ENCODE results near the gene PTPRE.

The PTPRE gene

DNA sequence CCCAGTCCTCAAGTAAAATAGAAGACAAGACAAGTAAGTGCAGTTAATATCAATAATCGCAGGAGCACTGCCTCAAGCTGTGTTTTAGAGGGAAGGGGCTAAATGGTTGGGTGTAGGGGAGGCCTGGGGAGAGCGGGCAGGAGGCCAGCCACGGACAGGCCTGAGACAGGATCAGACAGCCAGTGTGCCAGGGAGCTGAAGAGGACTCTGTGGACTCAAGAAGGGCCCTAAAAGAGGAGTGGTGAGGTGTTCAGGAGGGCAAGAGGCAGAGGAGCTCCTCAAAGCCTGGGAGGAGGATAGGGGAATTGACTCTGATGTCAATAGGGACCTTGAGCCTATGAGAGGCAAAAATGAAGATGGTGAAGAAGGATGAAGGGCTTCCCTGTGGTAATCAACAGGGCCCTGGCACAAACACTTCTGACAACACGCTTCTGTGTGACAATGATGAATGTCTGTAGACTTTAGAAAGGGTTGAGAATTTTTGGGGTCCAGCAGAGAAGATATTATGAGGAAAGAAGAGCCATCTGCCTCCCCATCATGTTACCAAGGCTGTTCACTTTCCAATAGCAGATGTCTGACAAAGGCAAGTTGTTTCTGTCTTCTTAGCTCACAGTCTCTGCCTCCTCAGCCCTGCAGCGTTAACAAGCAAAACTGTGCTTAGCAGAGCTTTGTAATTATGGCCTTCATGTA, 2.4 kb upstream of the PTPRE start:
- H3K27me3 ChIP-seq (ENCODE audit: insufficient read depth, low read length, poor library complexity, severe bottlenecking), result peaks cover 8% of the 10 kb centered on the region
- H3K9ac ChIP-seq (ENCODE audit: low read depth, low read length, poor library complexity, severe bottlenecking), result no peak overlapping the region
- H3K4me2 ChIP-seq (ENCODE audit: low read depth, low read length, poor library complexity, severe bottlenecking), result no peak overlapping the region
- no peaks in the 10 kb centered on the region for H4K20me1 ChIP-seq (ENCODE audit: insufficient read depth, low read length, poor library complexity, severe bottlenecking)
- H3K79me2 ChIP-seq (ENCODE audit: insufficient read depth, low read length), result no peaks in the 10 kb centered on the region
- no peak overlapping the region for H3K4me3 ChIP-seq (ENCODE audit: low read length, poor library complexity, severe bottlenecking)
- H3K4me1 ChIP-seq (ENCODE audit: insufficient read depth, low read length, poor library complexity, severe bottlenecking), result no peaks in the 10 kb centered on the region
- H3K9me3 ChIP-seq (ENCODE audit: insufficient read depth, low read depth, low read length), result no peaks in the 10 kb centered on the region
- H3K36me3 ChIP-seq (ENCODE audit: insufficient read depth, low read length), result no peaks in the 10 kb centered on the region
- H3K9me2 ChIP-seq (replicated peaks; ENCODE audit: low read depth, low read length), result no peaks in the 10 kb centered on the region
- H2AFZ ChIP-seq (ENCODE audit: low read length), result no peak overlapping the region
- TF ChIP-seq, protein P1, sequence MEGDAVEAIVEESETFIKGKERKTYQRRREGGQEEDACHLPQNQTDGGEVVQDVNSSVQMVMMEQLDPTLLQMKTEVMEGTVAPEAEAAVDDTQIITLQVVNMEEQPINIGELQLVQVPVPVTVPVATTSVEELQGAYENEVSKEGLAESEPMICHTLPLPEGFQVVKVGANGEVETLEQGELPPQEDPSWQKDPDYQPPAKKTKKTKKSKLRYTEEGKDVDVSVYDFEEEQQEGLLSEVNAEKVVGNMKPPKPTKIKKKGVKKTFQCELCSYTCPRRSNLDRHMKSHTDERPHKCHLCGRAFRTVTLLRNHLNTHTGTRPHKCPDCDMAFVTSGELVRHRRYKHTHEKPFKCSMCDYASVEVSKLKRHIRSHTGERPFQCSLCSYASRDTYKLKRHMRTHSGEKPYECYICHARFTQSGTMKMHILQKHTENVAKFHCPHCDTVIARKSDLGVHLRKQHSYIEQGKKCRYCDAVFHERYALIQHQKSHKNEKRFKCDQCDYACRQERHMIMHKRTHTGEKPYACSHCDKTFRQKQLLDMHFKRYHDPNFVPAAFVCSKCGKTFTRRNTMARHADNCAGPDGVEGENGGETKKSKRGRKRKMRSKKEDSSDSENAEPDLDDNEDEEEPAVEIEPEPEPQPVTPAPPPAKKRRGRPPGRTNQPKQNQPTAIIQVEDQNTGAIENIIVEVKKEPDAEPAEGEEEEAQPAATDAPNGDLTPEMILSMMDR (conservative IDR thresholded peaks at IDR 0.05; ENCODE audit: low read length), result no peak
- no peak for TF ChIP-seq EZH2phosphoT487 (IDR thresholded peaks at IDR 0.05; ENCODE audit: borderline replicate concordance)
- H3F3A ChIP-seq (ENCODE audit: low read depth), result no peaks in the 10 kb centered on the region

DNA sequence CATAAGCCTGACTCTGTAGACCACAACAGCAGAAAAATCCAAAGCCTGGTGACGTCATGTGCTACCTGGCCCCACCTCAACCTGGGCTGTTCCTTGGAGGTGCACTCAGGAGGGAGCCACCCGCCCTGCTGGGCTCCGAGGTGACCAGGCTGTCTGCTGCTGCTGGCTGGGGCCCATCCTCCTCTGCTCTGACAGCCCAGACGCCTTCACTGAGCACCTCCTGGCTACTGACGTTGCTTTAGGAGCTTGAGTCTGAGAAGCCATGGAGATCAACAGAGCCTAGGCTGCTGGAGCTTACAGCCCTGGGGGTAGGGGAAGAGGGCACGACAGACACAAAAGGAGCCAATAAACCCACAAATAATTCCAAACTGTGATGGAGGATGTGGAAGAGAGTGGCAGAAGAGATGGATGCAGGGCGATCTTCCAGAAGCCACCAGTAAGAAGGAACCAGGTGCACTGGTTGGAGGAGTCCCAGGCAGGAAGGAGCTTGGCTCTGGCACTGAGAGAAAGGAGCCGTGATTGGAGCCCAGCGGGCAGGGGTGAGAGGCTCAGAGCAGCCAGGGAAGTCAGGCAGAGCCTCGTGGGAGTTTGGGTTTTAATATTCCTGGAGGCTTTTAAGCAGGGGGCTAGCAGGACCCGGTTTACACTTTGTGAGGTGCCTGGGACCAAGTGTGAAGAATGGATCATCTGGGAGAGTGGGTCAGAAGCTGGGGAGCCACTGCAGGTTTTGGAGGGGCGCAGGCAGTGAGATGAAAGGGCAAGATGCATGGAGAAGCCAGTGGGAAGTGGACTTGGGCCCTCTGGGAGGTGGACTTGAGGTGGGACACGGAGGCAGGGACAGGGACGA, 1.7 kb upstream of the PTPRE start:
- H3K4me1 ChIP-seq (ENCODE audit: insufficient read depth, low read length, poor library complexity, severe bottlenecking), result no peaks in the 10 kb centered on the region
- no peaks in the 10 kb centered on the region for H3K9me3 ChIP-seq (ENCODE audit: insufficient read depth, low read depth, low read length)
- no peak overlapping the region for H3K4me2 ChIP-seq (ENCODE audit: low read depth, low read length, poor library complexity, severe bottlenecking)
- H3K36me3 ChIP-seq (ENCODE audit: insufficient read depth, low read length), result no peaks in the 10 kb centered on the region
- H3K79me2 ChIP-seq (ENCODE audit: insufficient read depth, low read length), result no peaks in the 10 kb centered on the region
- H3K27me3 ChIP-seq (ENCODE audit: insufficient read depth, low read length, poor library complexity, severe bottlenecking), result peaks cover 8% of the 10 kb centered on the region
- H3K9ac ChIP-seq (ENCODE audit: low read depth, low read length, poor library complexity, severe bottlenecking), result no peak overlapping the region
- no peaks in the 10 kb centered on the region for H3K9me2 ChIP-seq (replicated peaks; ENCODE audit: low read depth, low read length)
- H4K20me1 ChIP-seq (ENCODE audit: insufficient read depth, low read length, poor library complexity, severe bottlenecking), result no peaks in the 10 kb centered on the region
- H3F3A ChIP-seq (ENCODE audit: low read depth), result no peaks in the 10 kb centered on the region
- no peak for TF ChIP-seq EZH2phosphoT487 (IDR thresholded peaks at IDR 0.05; ENCODE audit: borderline replicate concordance)
- TF ChIP-seq, protein P1 (conservative IDR thresholded peaks at IDR 0.05; ENCODE audit: low read length), result no peak
- H3K4me3 ChIP-seq (ENCODE audit: low read length, poor library complexity, severe bottlenecking), result no peak overlapping the region
- H2AFZ ChIP-seq (ENCODE audit: low read length), result no peak overlapping the region

DNA sequence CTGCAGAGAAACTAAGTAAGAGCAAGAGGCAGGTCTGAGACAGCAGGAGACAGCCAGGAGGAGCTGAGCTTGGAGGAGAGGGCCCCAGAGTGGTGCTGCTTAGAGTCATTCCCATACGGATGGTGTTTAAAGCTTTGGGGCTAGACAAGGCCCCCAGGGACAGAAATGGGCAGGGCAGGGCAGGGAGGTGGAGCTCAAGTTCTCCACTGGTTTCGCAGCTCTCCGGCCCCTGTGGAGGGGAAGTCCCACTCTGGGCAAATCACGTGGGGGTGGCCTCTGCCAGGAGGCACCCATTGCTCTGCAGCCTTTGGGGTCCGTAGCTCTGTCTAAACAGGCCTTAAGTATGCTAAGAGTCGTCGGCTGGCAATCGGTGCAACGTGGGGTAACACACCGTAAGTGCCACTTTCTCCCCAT, 1.0 kb upstream of the PTPRE start:
- no peak for TF ChIP-seq EZH2phosphoT487 (IDR thresholded peaks at IDR 0.05; ENCODE audit: borderline replicate concordance)
- TF ChIP-seq, protein P1 (conservative IDR thresholded peaks at IDR 0.05; ENCODE audit: low read length), result no peak
- Histone ChIP-seq H3K36me3 (ENCODE audit: insufficient read depth, low read length) (no peaks in the 10 kb centered on the region), H3K4me2 (ENCODE audit: low read depth, low read length, poor library complexity, severe bottlenecking) (no peak overlapping the region), H2AFZ (ENCODE audit: low read length) (no peak overlapping the region), H3K9me3 (ENCODE audit: insufficient read depth, low read depth, low read length) (no peaks in the 10 kb centered on the region), H3K4me1 (ENCODE audit: insufficient read depth, low read length, poor library complexity, severe bottlenecking) (no peaks in the 10 kb centered on the region), H4K20me1 (ENCODE audit: insufficient read depth, low read length, poor library complexity, severe bottlenecking) (no peaks in the 10 kb centered on the region), H3F3A (ENCODE audit: low read depth) (no peaks in the 10 kb centered on the region), H3K27me3 (ENCODE audit: insufficient read depth, low read length, poor library complexity, severe bottlenecking) (peaks cover 8% of the 10 kb centered on the region), H3K4me3 (ENCODE audit: low read length, poor library complexity, severe bottlenecking) (no peak overlapping the region), H3K9ac (ENCODE audit: low read depth, low read length, poor library complexity, severe bottlenecking) (no peak overlapping the region), H3K79me2 (ENCODE audit: insufficient read depth, low read length) (no peaks in the 10 kb centered on the region), H3K9me2 (replicated peaks; ENCODE audit: low read depth, low read length) (no peaks in the 10 kb centered on the region)

Data from Loucy (cell line).